Panc1 (cell line): ENCODE data around the gene SEM1.

Source experiments
- POLR2AphosphoS5 ChIP-seq: IDR thresholded peaks from 2 replicates; pipeline ENCODE4 v1.6.1; 2012; ENCODE audit warnings: mild to moderate bottlenecking, low read depth, low read length, moderate library complexity
- SIN3A ChIP-seq: IDR thresholded peaks from 2 replicates; pipeline ENCODE4 v1.6.1; 2012; ENCODE audit warnings: low read depth, mild to moderate bottlenecking, low read length, moderate library complexity, borderline replicate concordance; ENCODE audit not compliant: insufficient read depth
- TCF7L2 ChIP-seq: IDR thresholded peaks from 2 replicates; pipeline ENCODE4 v1.6.1; 2011; ENCODE audit warnings: mild to moderate bottlenecking, low read depth, low read length, inconsistent platforms
- TF ChIP-seq, protein P1 (sequence below): fragments of 450-650 bp; IDR thresholded peaks from 2 replicates; pipeline ENCODE4 v1.5.1; 2017; ENCODE audit warnings: mild to moderate bottlenecking
- TF ChIP-seq, protein P2 (sequence below), 2 experiments: IDR thresholded peaks; 2 replicates each; pipeline ENCODE4 v1.6.1; 2011 to 2012; ENCODE audit warnings: low read depth in 2 of 2, control low read depth in 1 of 2, low read length in 1 of 2, mild to moderate bottlenecking in 1 of 2, moderate library complexity in 1 of 2; ENCODE audit not compliant: insufficient read depth in 1 of 2

DNA sequence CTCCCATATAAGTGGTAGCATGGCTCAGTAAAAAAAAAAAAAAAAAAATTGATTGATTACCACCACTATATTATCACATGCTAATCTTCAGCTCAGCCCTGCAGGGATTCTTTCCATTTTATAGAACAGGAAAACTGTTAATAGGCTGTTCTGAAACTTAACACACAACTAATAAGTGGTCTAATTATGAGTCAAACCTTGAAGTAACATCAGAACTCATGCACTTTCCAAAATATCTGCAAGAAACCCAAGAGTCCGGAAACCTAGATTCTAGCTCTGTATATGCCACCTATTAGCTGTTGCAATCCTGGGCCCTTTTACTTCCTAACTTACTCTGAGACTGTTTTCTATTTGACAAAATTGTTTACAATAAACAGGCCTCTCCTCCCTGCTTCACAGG lies 23.9 kb downstream of the SEM1 start:
- TF ChIP-seq, protein P1, sequence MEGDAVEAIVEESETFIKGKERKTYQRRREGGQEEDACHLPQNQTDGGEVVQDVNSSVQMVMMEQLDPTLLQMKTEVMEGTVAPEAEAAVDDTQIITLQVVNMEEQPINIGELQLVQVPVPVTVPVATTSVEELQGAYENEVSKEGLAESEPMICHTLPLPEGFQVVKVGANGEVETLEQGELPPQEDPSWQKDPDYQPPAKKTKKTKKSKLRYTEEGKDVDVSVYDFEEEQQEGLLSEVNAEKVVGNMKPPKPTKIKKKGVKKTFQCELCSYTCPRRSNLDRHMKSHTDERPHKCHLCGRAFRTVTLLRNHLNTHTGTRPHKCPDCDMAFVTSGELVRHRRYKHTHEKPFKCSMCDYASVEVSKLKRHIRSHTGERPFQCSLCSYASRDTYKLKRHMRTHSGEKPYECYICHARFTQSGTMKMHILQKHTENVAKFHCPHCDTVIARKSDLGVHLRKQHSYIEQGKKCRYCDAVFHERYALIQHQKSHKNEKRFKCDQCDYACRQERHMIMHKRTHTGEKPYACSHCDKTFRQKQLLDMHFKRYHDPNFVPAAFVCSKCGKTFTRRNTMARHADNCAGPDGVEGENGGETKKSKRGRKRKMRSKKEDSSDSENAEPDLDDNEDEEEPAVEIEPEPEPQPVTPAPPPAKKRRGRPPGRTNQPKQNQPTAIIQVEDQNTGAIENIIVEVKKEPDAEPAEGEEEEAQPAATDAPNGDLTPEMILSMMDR, result no peak
- TF ChIP-seq SIN3A (no peak), TCF7L2 (no peak), POLR2AphosphoS5 (no peak)
- TF ChIP-seq, protein P2, sequence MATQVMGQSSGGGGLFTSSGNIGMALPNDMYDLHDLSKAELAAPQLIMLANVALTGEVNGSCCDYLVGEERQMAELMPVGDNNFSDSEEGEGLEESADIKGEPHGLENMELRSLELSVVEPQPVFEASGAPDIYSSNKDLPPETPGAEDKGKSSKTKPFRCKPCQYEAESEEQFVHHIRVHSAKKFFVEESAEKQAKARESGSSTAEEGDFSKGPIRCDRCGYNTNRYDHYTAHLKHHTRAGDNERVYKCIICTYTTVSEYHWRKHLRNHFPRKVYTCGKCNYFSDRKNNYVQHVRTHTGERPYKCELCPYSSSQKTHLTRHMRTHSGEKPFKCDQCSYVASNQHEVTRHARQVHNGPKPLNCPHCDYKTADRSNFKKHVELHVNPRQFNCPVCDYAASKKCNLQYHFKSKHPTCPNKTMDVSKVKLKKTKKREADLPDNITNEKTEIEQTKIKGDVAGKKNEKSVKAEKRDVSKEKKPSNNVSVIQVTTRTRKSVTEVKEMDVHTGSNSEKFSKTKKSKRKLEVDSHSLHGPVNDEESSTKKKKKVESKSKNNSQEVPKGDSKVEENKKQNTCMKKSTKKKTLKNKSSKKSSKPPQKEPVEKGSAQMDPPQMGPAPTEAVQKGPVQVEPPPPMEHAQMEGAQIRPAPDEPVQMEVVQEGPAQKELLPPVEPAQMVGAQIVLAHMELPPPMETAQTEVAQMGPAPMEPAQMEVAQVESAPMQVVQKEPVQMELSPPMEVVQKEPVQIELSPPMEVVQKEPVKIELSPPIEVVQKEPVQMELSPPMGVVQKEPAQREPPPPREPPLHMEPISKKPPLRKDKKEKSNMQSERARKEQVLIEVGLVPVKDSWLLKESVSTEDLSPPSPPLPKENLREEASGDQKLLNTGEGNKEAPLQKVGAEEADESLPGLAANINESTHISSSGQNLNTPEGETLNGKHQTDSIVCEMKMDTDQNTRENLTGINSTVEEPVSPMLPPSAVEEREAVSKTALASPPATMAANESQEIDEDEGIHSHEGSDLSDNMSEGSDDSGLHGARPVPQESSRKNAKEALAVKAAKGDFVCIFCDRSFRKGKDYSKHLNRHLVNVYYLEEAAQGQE (IDR thresholded peaks at IDR 0.05; ENCODE audit: insufficient read depth in 1 of 2, low read depth in 2 of 2, low read length in 1 of 2), result no peak
